ENCODE results near the gene HPCA.
"Not testable (repeated sequence)": the region's sequence is repeated elsewhere in the genome, so short reads cannot be mapped to it uniquely, and the experiment has no call there.

The HPCA gene

GRCh38 chr1:32905588-32905987 lies 19.3 kb downstream of the HPCA start:
- not testable (repeated sequence) for H3K36me3 ChIP-seq (ENCODE audit: insufficient read depth, low read length); H2AFZ ChIP-seq (ENCODE audit: low read depth, low read length); H3K4me1 ChIP-seq (ENCODE audit: insufficient read depth, low read length); H3K9me3 ChIP-seq (ENCODE audit: low read length); H3K4me3 ChIP-seq (ENCODE audit: low read length)
- H3K27me3 ChIP-seq (ENCODE audit: insufficient read depth, low read length): peaks cover 27% of the 10 kb centered on the region

DNA sequence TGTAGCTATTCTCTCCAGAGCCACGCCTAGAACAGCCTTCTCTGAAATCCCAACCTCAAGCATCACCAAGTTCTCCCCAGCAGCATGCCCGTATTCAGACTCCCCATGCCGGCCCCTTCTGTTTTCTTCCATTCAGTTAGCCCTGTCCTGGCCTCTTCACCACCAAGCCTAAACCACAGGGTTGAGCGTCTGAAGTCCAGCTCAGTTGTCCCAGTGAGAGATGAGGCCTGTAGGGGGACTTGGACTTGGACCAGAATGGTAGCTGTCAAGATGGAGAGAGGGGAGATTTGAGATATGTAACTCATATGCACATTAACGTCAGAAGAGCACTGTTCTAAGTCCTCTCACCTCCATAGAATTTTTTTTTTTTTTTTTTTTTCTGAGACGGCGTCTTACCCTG lies 20.4 kb downstream of the HPCA start:
- Histone ChIP-seq H3K4me3 (ENCODE audit: low read length) (no peak overlapping the region), H3K9me3 (ENCODE audit: low read length) (no peaks in the 10 kb centered on the region), H3K36me3 (ENCODE audit: insufficient read depth, low read length) (no peaks in the 10 kb centered on the region), H3K4me1 (ENCODE audit: insufficient read depth, low read length) (peaks cover 3% of the 10 kb centered on the region), H2AFZ (ENCODE audit: low read depth, low read length) (no peak overlapping the region), H3K27me3 (ENCODE audit: insufficient read depth, low read length) (peaks cover 18% of the 10 kb centered on the region)

- Histone ChIP-seq H3K27me3 (ENCODE audit: insufficient read depth, low read length) (peaks cover 12% of the 10 kb centered on the region), H3K4me1 (ENCODE audit: insufficient read depth, low read length) (peaks cover 3% of the 10 kb centered on the region), H2AFZ (ENCODE audit: low read depth, low read length) (no peak overlapping the region), H3K9me3 (ENCODE audit: low read length) (no peaks in the 10 kb centered on the region), H3K4me3 (ENCODE audit: low read length) (no peak overlapping the region), H3K36me3 (ENCODE audit: insufficient read depth, low read length) (no peaks in the 10 kb centered on the region)
Observed at GRCh38 chr1:32907435-32907834, 21.1 kb downstream of the HPCA start.

DNA sequence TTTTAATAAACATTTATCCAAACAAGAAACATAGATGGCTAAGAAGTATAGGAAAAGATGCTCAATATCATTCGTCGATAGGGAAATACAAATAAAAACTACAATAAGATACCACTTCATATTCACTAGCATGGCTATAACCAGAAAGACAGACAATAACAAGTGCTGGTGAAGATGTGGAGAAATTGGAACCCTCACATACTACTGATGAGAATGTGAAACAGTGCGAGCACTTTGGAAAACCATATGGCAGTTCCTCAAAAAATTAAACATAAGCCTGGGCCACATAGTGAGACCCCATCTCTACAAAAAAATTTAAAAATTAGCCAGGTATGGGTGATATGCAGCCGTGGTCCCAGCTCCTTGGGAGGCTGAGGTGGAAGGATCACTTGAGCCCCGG lies 24.0 kb downstream of the HPCA start:
- Histone ChIP-seq H2AFZ (ENCODE audit: low read depth, low read length) (no peak overlapping the region), H3K4me3 (ENCODE audit: low read length) (no peak overlapping the region), H3K27me3 (ENCODE audit: insufficient read depth, low read length) (peaks cover 5% of the 10 kb centered on the region), H3K36me3 (ENCODE audit: insufficient read depth, low read length) (no peaks in the 10 kb centered on the region), H3K4me1 (ENCODE audit: insufficient read depth, low read length) (peaks cover 3% of the 10 kb centered on the region), H3K9me3 (ENCODE audit: low read length) (no peaks in the 10 kb centered on the region)

DNA sequence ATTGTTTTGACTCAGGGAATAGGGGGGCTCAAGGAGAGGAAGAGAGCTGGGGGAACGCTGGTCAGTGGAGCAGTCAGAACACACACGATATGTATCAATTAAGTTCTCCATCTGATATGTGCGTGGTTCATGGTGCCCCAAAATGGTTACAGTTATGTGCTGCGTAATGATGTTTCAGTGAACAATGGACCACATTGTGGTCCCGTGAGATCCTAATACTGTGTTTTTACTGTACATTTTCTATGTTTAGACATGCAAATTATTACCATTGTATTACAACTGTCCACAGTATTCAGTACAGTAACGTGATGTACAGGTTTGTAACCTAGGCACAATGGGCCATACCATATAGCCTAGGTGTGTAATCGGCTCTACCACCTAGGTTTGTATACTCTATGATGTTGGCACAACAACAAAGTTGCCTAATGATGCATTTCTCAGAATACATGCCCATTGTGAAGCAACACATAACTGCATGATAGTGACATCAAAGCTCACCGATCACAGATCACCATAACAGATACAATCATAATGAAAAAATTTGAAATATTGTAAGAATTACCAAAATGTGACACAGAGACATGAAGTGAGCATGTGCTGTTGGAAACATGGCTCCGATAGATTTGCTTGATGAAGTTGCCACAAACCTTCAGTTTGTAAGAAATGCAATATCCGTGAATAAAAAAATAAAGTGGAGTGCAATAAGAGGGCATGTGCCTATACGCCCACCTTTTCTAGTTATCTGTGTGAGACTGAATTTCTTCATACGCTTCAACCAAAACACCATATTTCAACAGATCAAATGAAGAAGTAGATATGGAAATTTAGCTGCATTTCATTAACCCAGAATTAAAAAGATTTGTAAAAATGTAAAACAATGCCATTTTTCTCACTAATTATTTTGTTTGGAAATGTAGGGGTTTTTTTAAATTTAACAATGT lies 29.7 kb downstream of the HPCA start:
- no peaks in the 10 kb centered on the region for H3K27me3 ChIP-seq (ENCODE audit: insufficient read depth, low read length)
- no peak overlapping the region for H3K4me3 ChIP-seq (ENCODE audit: low read length)
- no peaks in the 10 kb centered on the region for H3K36me3 ChIP-seq (ENCODE audit: insufficient read depth, low read length)
- H3K9me3 ChIP-seq (ENCODE audit: low read length): no peaks in the 10 kb centered on the region
- peaks cover 4% of the 10 kb centered on the region for H3K4me1 ChIP-seq (ENCODE audit: insufficient read depth, low read length)
- no peak overlapping the region for H2AFZ ChIP-seq (ENCODE audit: low read depth, low read length)

- no peak overlapping the region for H2AFZ ChIP-seq (ENCODE audit: low read depth, low read length)
- H3K36me3 ChIP-seq (ENCODE audit: insufficient read depth, low read length): no peaks in the 10 kb centered on the region
- no peaks in the 10 kb centered on the region for H3K27me3 ChIP-seq (ENCODE audit: insufficient read depth, low read length)
- H3K9me3 ChIP-seq (ENCODE audit: low read length): no peaks in the 10 kb centered on the region
- peaks cover 4% of the 10 kb centered on the region for H3K4me1 ChIP-seq (ENCODE audit: insufficient read depth, low read length)
- H3K4me3 ChIP-seq (ENCODE audit: low read length): no peak overlapping the region
Observed at GRCh38 chr1:32917521-32917920, 31.2 kb downstream of the HPCA start.

GRCh38 chr1:32918179-32918578 lies 31.9 kb downstream of the HPCA start:
- Histone ChIP-seq H3K36me3 (ENCODE audit: insufficient read depth, low read length) (no peaks in the 10 kb centered on the region), H3K9me3 (ENCODE audit: low read length) (no peaks in the 10 kb centered on the region), H3K4me1 (ENCODE audit: insufficient read depth, low read length) (peaks cover 4% of the 10 kb centered on the region), H3K4me3 (ENCODE audit: low read length) (no peak overlapping the region), H2AFZ (ENCODE audit: low read depth, low read length) (no peak overlapping the region), H3K27me3 (ENCODE audit: insufficient read depth, low read length) (no peaks in the 10 kb centered on the region)

- no peaks in the 10 kb centered on the region for H3K27me3 ChIP-seq (ENCODE audit: insufficient read depth, low read length)
- no peaks in the 10 kb centered on the region for H3K9me3 ChIP-seq (ENCODE audit: low read length)
- peaks cover 11% of the 10 kb centered on the region for H3K4me1 ChIP-seq (ENCODE audit: insufficient read depth, low read length)
- H3K4me3 ChIP-seq (ENCODE audit: low read length): no peak overlapping the region
- H3K36me3 ChIP-seq (ENCODE audit: insufficient read depth, low read length): no peaks in the 10 kb centered on the region
- H2AFZ ChIP-seq (ENCODE audit: low read depth, low read length): no peak overlapping the region
Observed at GRCh38 chr1:32919811-32920733, 33.8 kb downstream of the HPCA start.

- Histone ChIP-seq H2AFZ (ENCODE audit: low read depth, low read length) (no peak overlapping the region), H3K36me3 (ENCODE audit: insufficient read depth, low read length) (no peaks in the 10 kb centered on the region), H3K4me3 (ENCODE audit: low read length) (no peak overlapping the region), H3K9me3 (ENCODE audit: low read length) (no peaks in the 10 kb centered on the region), H3K4me1 (ENCODE audit: insufficient read depth, low read length) (peaks cover 14% of the 10 kb centered on the region), H3K27me3 (ENCODE audit: insufficient read depth, low read length) (no peaks in the 10 kb centered on the region)
Observed at GRCh38 chr1:32920833-32921232, 34.5 kb downstream of the HPCA start.

DNA sequence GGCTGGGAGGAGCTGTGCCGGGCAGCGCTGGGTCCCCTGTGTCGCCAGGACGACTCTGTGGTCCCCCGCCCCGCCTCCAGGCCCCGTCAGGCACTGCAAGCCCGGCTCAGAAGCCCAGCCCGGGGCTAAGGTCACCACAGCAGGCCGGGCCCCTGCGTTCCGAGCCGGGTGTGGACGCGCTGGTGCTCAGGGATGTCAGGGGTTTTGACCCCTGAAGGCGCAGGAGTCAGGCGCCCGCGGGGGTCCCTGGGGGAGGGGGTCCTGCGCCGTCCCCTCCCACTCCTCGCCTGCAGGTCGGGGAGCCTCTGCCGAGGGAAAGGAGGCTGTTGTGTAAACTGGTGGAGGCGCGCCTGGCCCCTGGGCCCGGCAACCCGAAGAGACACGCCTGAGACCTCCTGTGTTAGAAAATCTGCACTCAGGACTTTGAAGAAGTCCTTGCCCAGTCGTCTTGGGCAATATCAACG lies 38.6 kb downstream of the HPCA start:
- Histone ChIP-seq H2AFZ (ENCODE audit: low read depth, low read length) (peak overlapping the region; percentile 86), H3K9me3 (ENCODE audit: low read length) (no peaks in the 10 kb centered on the region), H3K4me1 (ENCODE audit: insufficient read depth, low read length) (peaks cover 10% of the 10 kb centered on the region), H3K27me3 (ENCODE audit: insufficient read depth, low read length) (no peaks in the 10 kb centered on the region), H3K36me3 (ENCODE audit: insufficient read depth, low read length) (no peaks in the 10 kb centered on the region), H3K4me3 (ENCODE audit: low read length) (peak overlapping the region; percentile 42)

DNA sequence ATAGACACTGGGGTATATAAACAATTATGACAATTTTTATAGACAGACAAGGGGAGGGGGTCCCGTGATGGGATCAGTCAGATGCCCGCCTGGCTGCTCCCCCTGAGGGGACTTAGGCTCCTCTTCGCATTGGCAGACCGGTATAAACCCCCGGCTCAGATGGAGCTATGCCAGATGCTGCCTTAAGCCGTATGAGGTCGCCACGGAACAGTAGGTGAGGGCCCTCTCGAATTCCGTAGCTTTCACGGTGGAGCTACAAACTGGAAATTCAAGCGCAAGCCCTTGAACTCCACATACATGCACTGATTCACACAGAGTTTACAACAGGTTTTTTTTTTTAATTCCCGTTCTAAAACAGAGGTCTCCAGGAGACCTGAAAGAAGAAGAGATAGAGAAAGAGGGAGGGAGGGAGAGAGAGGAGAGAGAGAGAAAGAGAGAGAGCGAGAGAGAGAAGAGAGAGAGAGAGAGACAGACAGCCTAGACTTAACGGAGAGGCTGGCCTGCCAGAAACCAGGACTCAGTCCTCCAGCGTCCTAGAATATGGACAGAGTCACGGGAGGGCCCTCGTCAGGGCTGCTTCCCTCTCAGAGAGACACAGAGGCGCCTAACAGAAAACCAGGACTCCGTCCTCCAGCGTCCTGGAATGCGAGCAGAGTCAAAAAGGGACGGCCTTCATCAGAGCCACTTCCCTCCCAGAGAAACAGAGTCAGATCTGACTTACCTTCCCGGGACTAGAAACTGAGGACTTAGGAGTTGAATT lies 39.3 kb downstream of the HPCA start:
- peaks cover 10% of the 10 kb centered on the region for H3K4me1 ChIP-seq (ENCODE audit: insufficient read depth, low read length)
- H3K36me3 ChIP-seq (ENCODE audit: insufficient read depth, low read length): no peaks in the 10 kb centered on the region
- peak overlapping the region; percentile 42 for H3K4me3 ChIP-seq (ENCODE audit: low read length)
- no peak overlapping the region for H2AFZ ChIP-seq (ENCODE audit: low read depth, low read length)
- H3K9me3 ChIP-seq (ENCODE audit: low read length): no peaks in the 10 kb centered on the region
- H3K27me3 ChIP-seq (ENCODE audit: insufficient read depth, low read length): no peaks in the 10 kb centered on the region

- H3K27me3 ChIP-seq (ENCODE audit: insufficient read depth, low read length): no peaks in the 10 kb centered on the region
Observed at GRCh38 chr1:32926562-32926961, 40.3 kb downstream of the HPCA start.

More at GRCh38 chr1:32926562-32926961, 40.3 kb downstream of the HPCA start:
- no peaks in the 10 kb centered on the region for H3K36me3 ChIP-seq (ENCODE audit: insufficient read depth, low read length)
- H3K4me1 ChIP-seq (ENCODE audit: insufficient read depth, low read length): peaks cover 10% of the 10 kb centered on the region
- no peak overlapping the region for H3K4me3 ChIP-seq (ENCODE audit: low read length)
- H2AFZ ChIP-seq (ENCODE audit: low read depth, low read length): no peak overlapping the region
- no peaks in the 10 kb centered on the region for H3K9me3 ChIP-seq (ENCODE audit: low read length)

Data from neuron (in vitro differentiated cells).